Breast epithelium (tissue), 4 donors: ENCODE results near the gene TENT4A. TPM values are rescaled to one million over a fixed set of nuclear protein-coding genes. Genes with fewer than 3 reads are reported as not detected.
"Not testable (repeated sequence)": the region's sequence is repeated elsewhere in the genome, so short reads cannot be mapped to it uniquely, and the experiment has no call there.

Source experiments
- DNase-seq, 2 donors: peaks; one replicate each; pipeline ENCODE4 v3.0.0-alpha.2; 2019; ENCODE audit warnings: low spot score in 2 of 2
- H3K27ac ChIP-seq, 2 donors: fragments of 200-600 bp; sonication (generic) in 1 of 2; one replicate each; pipeline ENCODE4 v1.5.1; 2016 to 2019; ENCODE audit warnings: mild to moderate bottlenecking in 1 of 2
- H3K27me3 ChIP-seq, 2 donors: fragments of 200-600 bp; sonication (generic) in 1 of 2; one replicate each; pipeline versions ENCODE4 v1.5.1 to v1.6.0; 2017 to 2019; ENCODE audit warnings: control low read depth in 1 of 2, mild to moderate bottlenecking in 1 of 2
- H3K36me3 ChIP-seq: fragments of 200-600 bp; one replicate; pipeline ENCODE4 v1.5.1; 2019
- H3K4me1 ChIP-seq, 2 donors: fragments of 200-600 bp; sonication (generic); one replicate each; pipeline ENCODE4 v1.5.1; 2016 to 2019; ENCODE audit warnings: control low read depth in 1 of 2
- H3K4me3 ChIP-seq, 3 donors: fragments of 200-600 bp; sonication (generic); 1 replicate in 2 of 3; 2 replicates in 1 of 3; pipeline ENCODE4 v1.5.1; 2016 to 2019; ENCODE audit warnings: mild to moderate bottlenecking in 3 of 3, moderate library complexity in 2 of 3
- H3K9me3 ChIP-seq, 2 donors: fragments of 200-600 bp; sonication (generic) in 1 of 2; one replicate each; pipeline ENCODE4 v1.5.1; 2016 to 2019; ENCODE audit warnings: control low read depth in 1 of 2
- POLR2A ChIP-seq: fragments of 450-650 bp; IDR thresholded peaks from one replicate; pipeline ENCODE4 v1.6.1; 2016; ENCODE audit warnings: antibody characterized with exemption, mild to moderate bottlenecking, moderate library complexity
- POLR2AphosphoS5 ChIP-seq, 3 donors: sonication (generic); formaldehyde crosslinking; IDR thresholded peaks; one replicate each; pipeline ENCODE4 v1.6.1; 2017; ENCODE audit warnings: antibody characterized with exemption in 3 of 3
- intact Hi-C: fragments of 100-400 bp; cut with DNase I; formaldehyde crosslinking; loops from one replicate; pipeline ENCODE4 v1.15.1; 2023; ENCODE audit warnings: low total_unique reads
- total RNA-seq, 3 donors: library from RNA; depleted of rRNA; stranded (reverse); fragments of >200 nt; gene quantifications; one replicate each; pipeline ENCODE4 v1.1.0, GENCODE V29; 2016
- TF ChIP-seq, protein P1 (sequence below), 3 donors: fragments of 450-650 bp; IDR thresholded peaks; one replicate each; pipeline ENCODE4 v1.5.1; 2016 to 2017; ENCODE audit warnings: antibody characterized with exemption in 3 of 3, mild to moderate bottlenecking in 3 of 3, moderate library complexity in 3 of 3

TENT4A gene
- total RNA-seq: 10 to 100 TPM; 24.1 to 26.2 (median 24.8) TPM

DNA sequence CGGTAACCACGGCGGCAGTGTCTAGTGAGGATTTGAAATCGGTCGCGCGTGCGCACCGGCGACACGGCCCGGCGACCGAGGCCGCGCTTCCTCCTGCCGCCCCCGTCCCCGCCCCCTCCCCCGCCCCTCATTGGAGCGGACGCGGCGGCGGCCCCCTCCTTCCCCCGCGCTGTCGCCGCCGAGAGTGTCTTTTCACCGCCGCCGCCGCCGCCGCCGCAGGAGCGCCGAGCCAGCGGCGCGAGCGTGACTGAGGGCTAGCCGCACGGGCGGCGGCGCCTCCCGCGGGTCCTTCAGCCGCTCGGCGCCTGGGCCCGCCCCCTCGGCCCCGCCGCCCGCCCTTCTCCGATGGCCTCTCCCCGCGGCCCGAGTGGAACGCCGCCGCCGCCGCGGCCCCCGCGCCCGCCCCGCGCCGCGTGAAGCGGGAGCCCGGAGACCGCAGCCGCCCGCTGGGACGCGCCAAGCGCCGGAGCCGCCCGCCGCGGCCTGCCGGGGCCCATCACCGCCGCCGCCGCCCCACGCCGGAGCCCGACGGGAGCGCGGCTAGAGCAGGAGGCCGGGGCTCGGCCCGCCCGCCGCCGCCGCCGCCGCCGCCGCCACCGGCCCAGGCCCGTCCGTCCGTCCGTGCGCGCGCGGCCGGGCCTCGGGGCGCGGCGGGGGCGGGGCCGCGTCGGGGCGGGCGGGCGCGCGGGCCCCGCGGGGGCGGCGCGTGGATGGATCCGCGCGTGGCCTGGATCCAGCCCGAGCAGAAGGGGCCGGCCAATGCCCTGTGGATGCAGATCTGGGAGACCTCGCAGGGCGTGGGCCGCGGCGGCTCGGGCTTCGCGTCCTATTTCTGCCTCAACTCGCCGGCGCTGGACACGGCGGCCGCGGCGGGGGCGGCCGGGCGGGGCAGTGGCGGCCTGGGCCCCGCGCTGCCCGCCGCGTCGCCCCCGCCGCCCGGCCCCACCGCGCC is at the start of gene TENT4A:
TENT4A (plus strand) TSS at position 159 of the 952 bp plus-strand sequence; CDS start at position 711, 552 bp downstream.
- Histone ChIP-seq H3K4me1 (peaks cover 0 to 30% of the 10 kb centered on the region in 2 donors), H3K27me3 (no peaks in the 10 kb centered on the region), H3K4me3 (peak within 1 kb of the TSS; percentile 82 to 83 (median 82)), H3K27ac (peak within 1 kb of the TSS; percentile 89 to 92), H3K9me3 (no peaks in the 10 kb centered on the region), H3K36me3 (no peaks in the 10 kb centered on the region)
- TF ChIP-seq, protein P1, sequence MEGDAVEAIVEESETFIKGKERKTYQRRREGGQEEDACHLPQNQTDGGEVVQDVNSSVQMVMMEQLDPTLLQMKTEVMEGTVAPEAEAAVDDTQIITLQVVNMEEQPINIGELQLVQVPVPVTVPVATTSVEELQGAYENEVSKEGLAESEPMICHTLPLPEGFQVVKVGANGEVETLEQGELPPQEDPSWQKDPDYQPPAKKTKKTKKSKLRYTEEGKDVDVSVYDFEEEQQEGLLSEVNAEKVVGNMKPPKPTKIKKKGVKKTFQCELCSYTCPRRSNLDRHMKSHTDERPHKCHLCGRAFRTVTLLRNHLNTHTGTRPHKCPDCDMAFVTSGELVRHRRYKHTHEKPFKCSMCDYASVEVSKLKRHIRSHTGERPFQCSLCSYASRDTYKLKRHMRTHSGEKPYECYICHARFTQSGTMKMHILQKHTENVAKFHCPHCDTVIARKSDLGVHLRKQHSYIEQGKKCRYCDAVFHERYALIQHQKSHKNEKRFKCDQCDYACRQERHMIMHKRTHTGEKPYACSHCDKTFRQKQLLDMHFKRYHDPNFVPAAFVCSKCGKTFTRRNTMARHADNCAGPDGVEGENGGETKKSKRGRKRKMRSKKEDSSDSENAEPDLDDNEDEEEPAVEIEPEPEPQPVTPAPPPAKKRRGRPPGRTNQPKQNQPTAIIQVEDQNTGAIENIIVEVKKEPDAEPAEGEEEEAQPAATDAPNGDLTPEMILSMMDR (IDR thresholded peaks at IDR 0.05): no peak
- TF ChIP-seq POLR2A: no peak
- peak in 1 of 2 donors; percentile 21 for DNase-seq
- intact Hi-C loops: no loop called here

DNA sequence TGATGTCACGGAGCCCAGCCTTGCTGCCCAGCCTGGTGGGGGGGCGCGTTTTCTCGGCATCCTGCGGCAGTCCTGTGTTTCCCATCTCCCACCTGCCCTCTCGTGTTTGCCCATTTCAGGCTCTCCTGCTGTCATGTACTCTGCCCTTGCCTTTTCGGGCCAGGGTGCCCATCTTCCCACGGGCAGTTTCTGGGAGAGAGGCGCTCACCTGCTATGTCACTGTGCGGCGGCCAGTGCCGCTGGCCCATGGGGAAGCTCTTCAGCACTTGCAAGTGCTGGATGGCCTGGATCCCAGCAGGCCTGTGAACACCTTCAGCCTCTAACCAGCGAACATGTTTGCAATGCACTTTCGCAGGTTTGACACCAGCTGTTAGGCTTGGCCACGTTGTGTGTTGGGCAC is 46.5 kb upstream of the TENT4A start:
- Histone ChIP-seq H3K4me1 (no peaks in the 10 kb centered on the region), H3K9me3 (no peaks in the 10 kb centered on the region), H3K4me3 (no peak overlapping the region), H3K27me3 (no peaks in the 10 kb centered on the region), H3K27ac (no peak overlapping the region), H3K36me3 (no peaks in the 10 kb centered on the region)
- TF ChIP-seq POLR2AphosphoS5 (IDR thresholded peaks at IDR 0.05) (no peak), POLR2A (no peak)
- TF ChIP-seq, protein P1 (IDR thresholded peaks at IDR 0.05): no peak
- intact Hi-C loops: no loop called here
- DNase-seq: no peak

- no peaks in the 10 kb centered on the region for H3K36me3 ChIP-seq
- DNase-seq: no peak
- no peak overlapping the region for H3K4me3 ChIP-seq
- no peaks in the 10 kb centered on the region for H3K4me1 ChIP-seq
- no peaks in the 10 kb centered on the region for H3K9me3 ChIP-seq
- TF ChIP-seq, protein P1 (IDR thresholded peaks at IDR 0.05): no peak
- TF ChIP-seq POLR2A (no peak), POLR2AphosphoS5 (IDR thresholded peaks at IDR 0.05) (no peak)
- H3K27me3 ChIP-seq: no peaks in the 10 kb centered on the region
- no peak overlapping the region for H3K27ac ChIP-seq
- intact Hi-C loops: no loop called here
These were observed 45.6 kb upstream of the TENT4A start for GRCh38 chr5:6667648-6668047.

GRCh38 chr5:6668717-6669116 is 44.5 kb upstream of the TENT4A start:
- H3K4me3 ChIP-seq, DNase-seq, H3K36me3 ChIP-seq, H3K9me3 ChIP-seq, H3K4me1 ChIP-seq, H3K27me3 ChIP-seq, intact Hi-C loops, H3K27ac ChIP-seq: not testable (repeated sequence)

GRCh38 chr5:6673031-6673430 is 40.2 kb upstream of the TENT4A start:
- no peaks in the 10 kb centered on the region for H3K27me3 ChIP-seq
- H3K36me3 ChIP-seq: no peaks in the 10 kb centered on the region
- intact Hi-C loops: no loop called here
- H3K9me3 ChIP-seq: no peaks in the 10 kb centered on the region
- DNase-seq: no peak
- no peaks in the 10 kb centered on the region for H3K4me1 ChIP-seq
- no peak overlapping the region for H3K4me3 ChIP-seq
- TF ChIP-seq, protein P1 (IDR thresholded peaks at IDR 0.05): no peak
- TF ChIP-seq POLR2AphosphoS5 (IDR thresholded peaks at IDR 0.05) (no peak), POLR2A (no peak)
- no peak overlapping the region for H3K27ac ChIP-seq
